Gastrocnemius medialis (tissue), 4 donors: ENCODE results near the gene OR2C1.

Experiments used
- CTCF ChIP-seq, 5 experiments: fragments of 450-650 bp in 3 of 5; fragments of 200-600 bp in 2 of 5; sonication (generic) in 2 of 5; IDR thresholded peaks in 4 of 5; conservative IDR thresholded peaks in 1 of 5; 1 replicate in 4 of 5; 2 replicates in 1 of 5; pipeline ENCODE4 v1.5.1; 2016 to 2019; ENCODE audit warnings: antibody characterized with exemption in 5 of 5, mild to moderate bottlenecking in 3 of 5, moderate library complexity in 3 of 5
- POLR2A ChIP-seq, 2 donors: fragments of 450-650 bp; IDR thresholded peaks; one replicate each; pipeline ENCODE4 v1.6.1; 2017; ENCODE audit warnings: antibody characterized with exemption in 2 of 2, mild to moderate bottlenecking in 2 of 2, moderate library complexity in 2 of 2

GRCh38 chr16:3306078-3306477, 49.6 kb upstream of the OR2C1 start:
- TF ChIP-seq POLR2A (IDR thresholded peaks at IDR 0.05) (no peak), CTCF (IDR thresholded peaks at IDR 0.05 in 4 of 5, conservative IDR thresholded peaks at IDR 0.05 in 1 of 5) (no peak)
